Uterus (tissue), 2 donors: ENCODE measurements around the gene PDE8A.
"Not testable (repeated sequence)": the region's sequence is repeated elsewhere in the genome, so short reads cannot be mapped to it uniquely, and the experiment has no call there.

ENCODE experiments used
- CTCF ChIP-seq, 4 experiments: fragments of 200-600 bp in 2 of 4; fragments of 450-650 bp in 2 of 4; sonication (generic) in 2 of 4; IDR thresholded peaks; one replicate each; pipeline ENCODE4 v1.5.1; 2016 to 2019; ENCODE audit warnings: antibody characterized with exemption in 4 of 4, mild to moderate bottlenecking in 2 of 4, moderate library complexity in 1 of 4
- POLR2A ChIP-seq, 2 donors: fragments of 450-650 bp; IDR thresholded peaks; one replicate each; pipeline ENCODE4 v1.6.1; 2016; ENCODE audit warnings: antibody characterized with exemption in 2 of 2, mild to moderate bottlenecking in 1 of 2, moderate library complexity in 1 of 2

- TF ChIP-seq CTCF, POLR2A (IDR thresholded peaks at IDR 0.05): not testable (repeated sequence)
Observed at GRCh38 chr15:85177042-85177515, 195.4 kb downstream of the PDE8A start.
